Ascending aorta (tissue), 2 donors: Measurements from ENCODE around the gene GAL. TPM values are rescaled to one million over a fixed set of nuclear protein-coding genes. Genes with fewer than 3 reads are reported as not detected.

Experiments used
- DNase-seq, 2 donors: peaks; one replicate each; pipeline ENCODE4 v3.0.0-alpha.2; 2019; ENCODE audit warnings: low spot score in 2 of 2
- H3K27ac ChIP-seq, 2 donors: fragments of 200-600 bp; sonication (generic); one replicate each; pipeline ENCODE4 v1.5.1; 2016 to 2017; ENCODE audit warnings: mild to moderate bottlenecking in 1 of 2
- H3K27me3 ChIP-seq: fragments of 200-600 bp; sonication (generic); one replicate; pipeline ENCODE4 v1.5.1; 2017
- H3K36me3 ChIP-seq, 2 donors: fragments of 200-600 bp; sonication (generic); one replicate each; pipeline ENCODE4 v1.5.1; 2016
- H3K4me1 ChIP-seq, 2 donors: fragments of 200-600 bp; sonication (generic); one replicate each; pipeline ENCODE4 v1.5.1; 2016 to 2017; ENCODE audit warnings: mild to moderate bottlenecking in 1 of 2
- H3K4me3 ChIP-seq, 2 donors: fragments of 200-600 bp; sonication (generic); one replicate each; pipeline ENCODE4 v1.5.1; 2016 to 2017; ENCODE audit warnings: mild to moderate bottlenecking in 1 of 2
- H3K9me3 ChIP-seq, 2 donors: fragments of 200-600 bp; sonication (generic); one replicate each; pipeline ENCODE4 v1.5.1; 2016
- CTCF ChIP-seq, 3 experiments: fragments of 200-600 bp in 2 of 3; fragments of 450-650 bp in 1 of 3; sonication (generic) in 2 of 3; IDR thresholded peaks; one replicate each; pipeline ENCODE4 v1.5.1; 2016 to 2019; ENCODE audit warnings: antibody characterized with exemption in 3 of 3, mild to moderate bottlenecking in 1 of 3, moderate library complexity in 1 of 3
- intact Hi-C: fragments of 100-400 bp; cut with DNase I; formaldehyde crosslinking; loops from one replicate; pipeline ENCODE4 v1.15.1; 2023
- total RNA-seq: library from RNA; depleted of rRNA; stranded (reverse); fragments of >200 nt; gene quantifications from one replicate; pipeline ENCODE4 v1.1.0, GENCODE V29; 2016

Gene GAL
- total RNA-seq, 1 donor from 2014 or later = not detected

GRCh38 chr11:68652683-68653156, 31.6 kb upstream of the GAL start:
- H3K27ac ChIP-seq = no peak overlapping the region
- intact Hi-C loops = no loop called here
- no peaks in the 10 kb centered on the region for H3K36me3 ChIP-seq
- no peak for DNase-seq
- TF ChIP-seq CTCF (IDR thresholded peaks at IDR 0.05) = no peak
- no peaks in the 10 kb centered on the region for H3K27me3 ChIP-seq
- no peak overlapping the region for H3K4me3 ChIP-seq
- no peaks in the 10 kb centered on the region for H3K9me3 ChIP-seq
- no peaks in the 10 kb centered on the region for H3K4me1 ChIP-seq

GRCh38 chr11:68653486-68654430, 30.6 kb upstream of the GAL start:
- H3K4me1 ChIP-seq = no peaks in the 10 kb centered on the region
- intact Hi-C loops = no loop called here
- no peak for DNase-seq
- TF ChIP-seq CTCF (IDR thresholded peaks at IDR 0.05) = no peak
- H3K27ac ChIP-seq = no peak overlapping the region
- no peaks in the 10 kb centered on the region for H3K36me3 ChIP-seq
- H3K4me3 ChIP-seq = no peak overlapping the region
- no peaks in the 10 kb centered on the region for H3K27me3 ChIP-seq
- H3K9me3 ChIP-seq = no peaks in the 10 kb centered on the region

- no peak overlapping the region for H3K27ac ChIP-seq
- no peaks in the 10 kb centered on the region for H3K4me1 ChIP-seq
- no peak for DNase-seq
- TF ChIP-seq CTCF (IDR thresholded peaks at IDR 0.05) = no peak
- H3K4me3 ChIP-seq = no peak overlapping the region
- H3K9me3 ChIP-seq = no peaks in the 10 kb centered on the region
- no peaks in the 10 kb centered on the region for H3K36me3 ChIP-seq
- no peaks in the 10 kb centered on the region for H3K27me3 ChIP-seq
- intact Hi-C loops = no loop called here
Observed at GRCh38 chr11:68654978-68655377, 29.4 kb upstream of the GAL start.

GRCh38 chr11:68655406-68655805, 28.9 kb upstream of the GAL start:
- DNase-seq = no peak
- H3K4me1 ChIP-seq = no peaks in the 10 kb centered on the region
- no peak overlapping the region for H3K4me3 ChIP-seq
- H3K27ac ChIP-seq = no peak overlapping the region
- no peaks in the 10 kb centered on the region for H3K9me3 ChIP-seq
- intact Hi-C loops = no loop called here
- no peaks in the 10 kb centered on the region for H3K36me3 ChIP-seq
- TF ChIP-seq CTCF (IDR thresholded peaks at IDR 0.05) = no peak
- no peaks in the 10 kb centered on the region for H3K27me3 ChIP-seq

- no peak for DNase-seq
- Histone ChIP-seq H3K27me3 (no peaks in the 10 kb centered on the region), H3K4me3 (no peak overlapping the region), H3K4me1 (no peaks in the 10 kb centered on the region), H3K36me3 (no peaks in the 10 kb centered on the region), H3K27ac (no peak overlapping the region), H3K9me3 (no peaks in the 10 kb centered on the region)
- intact Hi-C loops = no loop called here
- TF ChIP-seq CTCF (IDR thresholded peaks at IDR 0.05) = no peak
Observed at GRCh38 chr11:68655806-68656205, 28.5 kb upstream of the GAL start.
